NCI-H82 (cell line): Measurements from ENCODE around the gene DGKG.

Experiments used
- DNase-seq: peaks from one replicate; lab custom pipeline; 2025; lab: John Stamatoyannopoulos, UW

The DGKG gene

DNA sequence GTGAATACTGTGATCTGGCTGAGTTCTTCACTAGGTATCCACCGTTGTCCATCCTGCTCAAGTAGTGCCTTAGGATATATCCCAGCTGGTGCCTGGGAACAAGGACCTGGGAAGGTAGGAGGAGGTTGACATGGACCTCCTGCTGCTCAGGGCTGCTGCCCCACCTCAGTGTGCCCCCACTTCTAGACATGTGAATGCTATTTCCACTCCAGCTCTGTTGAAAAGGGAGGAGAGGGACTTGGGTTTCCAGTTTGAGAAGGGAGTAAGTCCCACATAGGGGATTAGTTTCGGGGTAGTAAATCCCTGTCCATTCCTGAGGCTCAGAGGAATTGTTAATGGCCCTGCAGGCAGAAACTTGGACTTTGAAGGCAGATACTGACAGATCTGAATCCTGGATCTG, 220.2 kb downstream of the DGKG start:
- peak; percentile 78 for DNase-seq

GRCh38 chr3:186138272-186138981, 223.6 kb downstream of the DGKG start:
- peak; percentile 30 for DNase-seq

GRCh38 chr3:186137051-186137685, 224.9 kb downstream of the DGKG start:
- no peak for DNase-seq

GRCh38 chr3:186133980-186134379, 228.1 kb downstream of the DGKG start:
- DNase-seq, result no peak

GRCh38 chr3:186132487-186132886, 229.5 kb downstream of the DGKG start:
- no peak for DNase-seq

- no peak for DNase-seq
These were observed 232.8 kb downstream of the DGKG start for GRCh38 chr3:186129206-186129605.

DNA sequence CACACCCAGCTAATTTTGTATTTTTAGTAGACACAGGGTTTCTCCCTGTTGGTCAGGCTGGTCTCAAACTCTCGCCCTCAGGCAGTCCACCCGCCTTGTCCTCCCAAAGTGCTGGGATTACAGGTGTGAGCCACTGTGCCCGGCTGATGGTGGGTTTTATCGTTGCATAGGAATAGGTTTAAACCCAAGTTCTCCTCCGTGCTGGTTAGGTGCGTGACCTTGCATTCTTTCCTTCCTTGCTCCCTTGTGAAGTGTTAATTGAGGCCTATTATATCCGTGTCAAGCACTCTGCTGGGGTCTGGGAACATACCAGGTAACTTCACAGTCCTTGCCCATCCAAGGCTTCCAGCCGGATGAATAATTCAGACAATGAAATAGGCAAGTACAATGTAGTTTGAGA, 233.9 kb downstream of the DGKG start:
- DNase-seq, result no peak

GRCh38 chr3:186127463-186127862, 234.6 kb downstream of the DGKG start:
- no peak for DNase-seq

DNA sequence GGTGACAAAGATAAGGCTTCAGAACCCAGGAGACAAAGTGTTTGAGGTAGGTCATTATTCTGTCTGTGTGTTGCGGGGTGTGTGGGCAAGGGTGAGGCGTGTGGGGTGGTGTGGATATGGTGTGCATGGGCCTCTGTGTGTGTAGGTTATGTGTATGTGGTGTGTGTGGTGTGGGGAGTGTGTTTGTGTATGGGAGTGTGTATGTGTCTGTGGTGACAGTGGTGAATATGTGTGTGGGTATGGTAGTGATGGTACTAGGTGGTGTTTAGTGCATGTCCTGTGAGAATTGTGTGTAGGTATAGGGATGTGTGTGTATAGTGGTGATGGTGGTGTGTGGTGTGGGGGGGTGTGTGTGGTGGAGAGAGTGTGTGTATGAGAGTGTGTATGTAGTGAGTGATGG, 236.9 kb downstream of the DGKG start:
- no peak for DNase-seq

- no peak for DNase-seq
These were observed 237.4 kb downstream of the DGKG start for GRCh38 chr3:186124592-186124991.

- DNase-seq, result peak; percentile 58
These were observed 239.0 kb downstream of the DGKG start for GRCh38 chr3:186123012-186123411.

- DNase-seq, result peak; percentile 27
These were observed 240.1 kb downstream of the DGKG start for GRCh38 chr3:186121968-186122367.

DNA sequence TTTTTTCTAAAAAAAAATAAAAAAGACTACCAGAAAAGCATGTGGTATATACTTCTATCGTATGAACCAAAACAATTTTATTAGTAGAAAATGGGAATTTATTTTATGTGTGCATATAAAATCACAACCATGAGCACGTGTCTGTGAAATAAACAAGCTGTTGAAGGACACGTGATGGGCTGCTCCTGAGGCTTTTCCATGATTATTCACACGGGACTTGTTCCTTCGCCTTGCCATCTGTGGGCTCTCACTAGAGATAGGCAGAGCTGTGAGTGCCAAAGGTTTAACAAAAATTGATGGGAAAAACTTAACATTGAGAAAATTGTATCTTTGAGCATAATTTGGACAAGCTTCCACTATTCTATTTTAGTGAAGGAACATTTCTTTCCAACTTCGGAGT, 240.8 kb downstream of the DGKG start:
- DNase-seq, result no peak

DNA sequence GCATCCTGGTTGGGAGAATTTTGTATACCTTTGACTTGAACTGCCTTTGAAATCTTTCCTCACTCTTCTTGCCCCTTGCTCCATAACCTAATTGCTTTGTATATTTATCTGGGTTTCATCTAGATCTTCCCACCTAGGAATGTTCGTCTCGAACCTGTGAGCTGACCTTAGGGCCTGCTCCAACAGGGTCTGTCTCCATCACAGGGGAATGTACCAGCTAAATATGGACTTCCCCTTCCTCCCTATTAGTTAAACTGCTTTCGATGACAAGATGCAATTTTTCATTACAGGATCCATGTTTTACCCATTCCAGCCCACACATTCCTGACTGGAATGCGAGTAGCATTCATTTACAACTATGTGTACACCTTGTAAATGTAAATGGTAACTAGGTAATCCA, 242.5 kb downstream of the DGKG start:
- no peak for DNase-seq

DNA sequence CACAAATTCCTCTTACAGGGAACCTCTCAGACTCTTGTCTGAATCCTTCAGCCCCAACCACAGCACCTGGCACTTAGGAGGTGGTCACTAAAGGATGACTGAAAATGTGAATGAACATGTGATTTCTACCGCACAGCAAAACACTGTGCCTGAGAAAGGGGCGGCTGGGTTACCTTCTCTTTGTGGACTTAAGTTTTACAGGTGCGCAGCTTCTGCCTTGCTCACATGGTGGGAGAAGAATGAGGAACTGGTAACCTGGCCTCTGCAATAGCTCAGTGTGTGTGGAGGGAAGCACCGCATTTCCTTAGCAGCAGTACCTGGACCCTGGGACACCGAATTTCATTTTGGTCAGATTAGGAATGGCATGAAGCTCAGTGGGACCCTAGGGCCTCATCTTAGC, 243.3 kb downstream of the DGKG start:
- no peak for DNase-seq

GRCh38 chr3:186117521-186118134, 244.4 kb downstream of the DGKG start:
- no peak for DNase-seq

- no peak for DNase-seq
These were observed 246.6 kb downstream of the DGKG start for GRCh38 chr3:186115239-186115996.

GRCh38 chr3:186110975-186111974, 250.8 kb downstream of the DGKG start:
- DNase-seq, result peak; percentile 22

DNA sequence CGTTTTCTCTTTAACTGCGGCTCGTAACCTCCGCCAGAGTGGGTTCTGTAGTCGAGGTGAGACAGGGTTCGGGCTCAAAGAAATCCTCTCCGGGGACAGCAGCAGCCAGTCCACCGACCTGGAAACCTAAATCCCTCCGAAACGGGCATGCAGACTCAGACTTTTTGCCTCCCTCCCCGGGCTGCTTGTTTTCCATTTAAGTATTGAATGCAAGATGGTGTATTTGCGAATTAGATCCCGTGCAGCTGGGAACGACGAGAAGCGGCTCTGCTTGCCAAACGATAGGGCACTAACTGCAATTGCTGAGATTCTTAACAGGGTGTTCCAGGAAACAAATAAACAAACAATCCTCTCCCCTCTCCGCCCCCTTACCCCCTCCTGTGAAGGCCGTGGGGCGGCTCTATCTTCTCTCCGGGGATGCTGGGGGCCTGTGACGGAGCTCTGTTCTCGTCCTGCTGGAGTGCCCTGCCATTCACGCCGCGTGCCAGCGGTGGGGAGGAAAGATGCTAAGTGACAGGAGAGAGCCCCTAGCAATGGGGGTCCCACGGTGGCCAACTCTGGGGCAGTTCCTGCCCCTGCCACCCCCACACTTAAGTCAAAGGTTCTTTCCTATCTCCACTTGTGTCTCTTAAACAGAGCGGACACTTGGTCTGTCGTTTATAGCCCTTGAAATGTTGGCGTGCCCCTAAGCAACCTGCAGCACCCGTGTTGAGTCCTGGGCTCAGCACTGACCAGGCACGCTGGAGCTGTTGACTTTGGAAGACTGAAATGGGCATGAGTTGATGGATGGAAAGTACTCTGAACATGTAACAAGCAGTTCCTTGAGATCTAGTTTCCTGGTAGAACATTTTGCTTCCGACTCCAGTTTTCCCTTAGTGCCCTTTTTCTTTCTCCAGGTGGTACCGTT, 251.9 kb downstream of the DGKG start:
- DNase-seq, result peak; percentile 54
